Tibial nerve (tissue), 4 donors: ENCODE measurements around the gene KIRREL3.

Experiments
- CTCF ChIP-seq, 5 experiments: fragments of 200-600 bp in 3 of 5; fragments of 450-650 bp in 2 of 5; sonication (generic) in 3 of 5; IDR thresholded peaks; one replicate each; pipeline ENCODE4 v1.5.1; 2016 to 2019; ENCODE audit warnings: antibody characterized with exemption in 5 of 5, mild to moderate bottlenecking in 3 of 5, moderate library complexity in 2 of 5
- EP300 ChIP-seq, 2 donors: sonication (generic); formaldehyde crosslinking; IDR thresholded peaks; one replicate each; pipeline ENCODE4 v1.6.1; 2017; ENCODE audit warnings: antibody characterized with exemption in 2 of 2, mild to moderate bottlenecking in 1 of 2
- POLR2A ChIP-seq, 2 donors: fragments of 450-650 bp; IDR thresholded peaks; one replicate each; pipeline ENCODE4 v1.6.1; 2017; ENCODE audit warnings: antibody characterized with exemption in 2 of 2, mild to moderate bottlenecking in 2 of 2, moderate library complexity in 2 of 2

- TF ChIP-seq CTCF (IDR thresholded peaks at IDR 0.05) (no peak), POLR2A (IDR thresholded peaks at IDR 0.05) (no peak), EP300 (IDR thresholded peaks at IDR 0.05) (no peak)
Observed at GRCh38 chr11:126823274-126823673, 177.3 kb downstream of the KIRREL3 start.
